Activated CD4-positive, alpha-beta T cell treated with anti-CD3 and anti-CD28 coated beads, Interleukin-2, amount 50 U/mL, for 16 hours (primary cell): ENCODE data around the gene NAT9.
A peak's percentile ranks its signal among the peaks of the same experiment; 100 is the strongest.

Source experiments
- DNase-seq: peaks from one replicate; pipeline ENCODE4 v3.0.0-alpha.2; 2020

The NAT9 gene

DNA sequence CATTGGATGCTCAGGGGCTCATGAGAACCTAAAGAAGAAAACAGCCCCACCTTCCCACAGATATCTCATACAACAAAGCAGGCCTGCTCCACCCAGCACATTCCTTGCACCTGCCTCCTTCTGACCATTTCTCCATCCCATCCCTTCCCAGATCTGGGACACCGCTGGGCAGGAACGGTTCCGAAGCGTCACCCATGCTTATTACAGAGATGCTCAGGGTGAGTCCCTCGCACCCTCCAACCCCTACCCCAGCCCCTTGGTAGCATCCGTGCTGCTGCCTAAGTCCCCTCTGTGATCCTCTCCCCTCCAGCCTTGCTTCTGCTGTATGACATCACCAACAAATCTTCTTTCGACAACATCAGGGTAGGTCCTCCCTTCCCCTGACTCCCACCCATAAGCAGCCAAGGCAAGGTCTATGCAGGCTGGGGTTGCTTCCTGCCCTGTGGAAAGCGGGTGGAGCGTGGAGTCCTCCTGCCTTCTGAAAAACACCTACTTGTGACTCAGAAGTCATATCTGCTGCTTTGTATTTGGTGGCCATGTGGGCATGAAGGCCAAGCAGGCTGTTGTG, 33.1 kb downstream of the NAT9 start:
- no peak for DNase-seq

DNA sequence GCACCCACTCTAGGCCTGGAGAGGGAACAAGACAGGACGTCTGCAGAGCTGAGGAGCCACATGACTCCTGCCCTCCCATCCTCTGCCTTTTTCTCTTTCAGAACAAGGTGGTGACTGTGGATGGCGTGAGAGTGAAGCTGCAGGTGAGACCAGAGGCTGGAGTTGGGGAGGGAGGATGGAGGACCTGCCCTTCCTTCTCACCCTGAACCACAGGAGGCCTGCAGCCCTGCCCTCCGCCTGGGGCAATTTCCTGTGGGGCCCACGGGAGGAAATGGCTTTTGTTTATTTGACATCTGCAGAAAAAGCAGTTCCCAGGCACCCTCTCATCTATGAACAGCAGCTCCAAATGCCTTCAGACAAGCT, 34.0 kb downstream of the NAT9 start:
- DNase-seq, result peak; percentile 85

GRCh38 chr17:74740641-74741387, 35.3 kb downstream of the NAT9 start:
- no peak for DNase-seq

DNA sequence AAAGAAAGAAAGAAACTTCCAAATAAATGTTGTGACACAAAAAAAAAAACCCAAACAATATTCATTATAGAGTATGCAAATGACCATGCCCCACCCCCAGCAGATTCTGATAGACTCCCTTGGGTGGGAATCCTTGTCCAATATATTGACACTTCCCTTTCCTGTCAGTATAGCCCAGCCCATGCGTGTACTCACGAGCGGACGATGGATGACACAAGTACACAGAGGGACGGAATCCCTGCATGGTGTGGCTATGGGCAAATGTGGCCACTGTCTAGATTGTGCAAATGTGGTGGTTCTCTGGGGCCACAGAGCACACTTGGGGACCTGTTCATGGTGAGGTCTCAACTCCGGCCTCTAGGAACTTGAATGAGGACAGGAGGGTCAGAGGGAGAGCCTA, 36.0 kb downstream of the NAT9 start:
- DNase-seq, result no peak

DNA sequence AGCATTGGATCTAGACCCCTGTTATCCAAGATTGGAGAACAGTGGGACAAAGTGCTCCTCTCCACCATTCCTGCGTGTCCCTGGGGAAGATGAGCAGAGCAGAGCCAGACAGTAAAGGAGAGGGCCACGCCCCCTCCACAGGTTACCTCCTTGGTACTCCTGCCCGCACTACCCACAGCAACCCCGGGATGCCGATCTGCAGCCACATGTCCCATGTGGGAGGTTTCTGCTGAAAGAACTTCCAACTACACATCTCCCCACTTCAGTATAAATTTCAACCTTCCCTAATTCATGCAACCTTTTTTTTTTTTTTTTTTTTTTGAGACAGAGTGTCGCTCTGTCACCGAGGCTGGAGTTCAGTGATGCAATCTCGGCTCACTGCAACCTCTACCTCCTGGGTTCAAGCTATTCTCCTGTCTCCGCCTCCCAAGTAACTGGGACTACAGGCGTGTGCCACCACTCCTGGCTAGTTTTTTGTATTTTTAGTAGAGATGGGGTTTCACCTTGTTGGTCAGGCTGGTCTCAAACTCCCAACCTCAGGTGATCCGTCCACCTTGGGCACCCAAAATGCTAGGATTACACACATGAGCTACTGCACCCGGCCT, 36.8 kb downstream of the NAT9 start:
- DNase-seq, result no peak

- peak; percentile 92 for DNase-seq
These were observed 37.8 kb downstream of the NAT9 start for GRCh38 chr17:74738051-74738996.

- DNase-seq, result peak; percentile 51
These were observed 38.7 kb downstream of the NAT9 start for GRCh38 chr17:74737299-74738050.

- DNase-seq, result no peak
These were observed 39.4 kb downstream of the NAT9 start, which contains the start of gene RAB37 for GRCh38 chr17:74736513-74737298. TSS of gene RAB37 (plus strand) at chr17:74737256. CDS start at chr17:74737273, 17 bp downstream.

DNA sequence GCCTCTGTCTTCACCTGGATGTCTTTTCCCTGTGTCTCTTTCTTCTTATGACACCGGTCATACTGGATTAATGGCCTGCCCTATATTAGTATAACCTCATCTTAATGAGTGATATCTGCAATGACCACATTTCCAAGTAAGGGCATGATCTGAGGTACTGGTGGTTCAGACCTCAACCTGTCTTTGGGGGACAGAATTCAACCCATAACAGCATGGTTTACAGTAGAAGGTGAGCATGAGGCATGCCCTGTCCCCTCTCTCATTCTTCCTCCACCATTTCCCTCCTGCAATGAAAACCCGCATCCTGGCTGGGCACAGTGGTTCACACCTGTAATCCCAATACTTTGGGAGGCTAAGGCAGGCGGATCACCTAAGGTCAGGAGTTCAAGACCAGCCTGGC, 41.9 kb downstream of the NAT9 start:
- DNase-seq, result no peak

DNA sequence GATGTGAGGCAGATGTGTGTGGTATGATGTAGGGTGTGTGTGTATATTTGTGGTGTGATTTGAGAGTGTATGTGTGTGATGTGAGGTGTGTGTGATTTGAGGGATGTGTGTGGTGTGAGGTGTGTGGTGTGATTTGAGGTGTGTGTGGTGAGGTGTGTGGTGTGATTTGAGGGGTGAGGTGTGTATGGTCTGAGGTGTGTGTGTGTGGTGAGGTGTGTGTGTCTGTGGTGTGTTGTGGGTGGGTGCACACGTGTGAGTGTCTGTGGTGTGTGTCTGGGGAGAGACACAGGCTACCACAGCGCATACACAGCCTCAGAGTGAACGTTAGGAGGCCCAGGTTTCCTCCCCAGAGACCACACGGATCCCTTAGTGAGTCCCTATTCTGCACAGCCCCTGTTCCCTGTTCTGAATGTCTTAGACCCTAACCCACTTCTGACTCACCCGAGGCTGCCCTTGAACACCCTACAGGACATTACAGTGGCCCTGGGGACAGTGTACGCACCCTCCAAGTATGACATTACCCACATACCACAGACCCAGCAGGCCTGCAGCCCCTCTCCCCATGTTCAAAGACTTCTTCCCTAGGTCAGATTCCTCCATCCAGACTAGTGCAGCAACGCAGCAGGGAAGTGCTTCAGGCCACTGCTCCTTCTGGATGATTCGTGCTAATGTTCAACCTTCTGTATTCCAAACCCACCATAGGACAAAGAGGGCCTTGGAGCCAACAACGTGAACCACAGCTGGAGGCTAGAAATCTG, 42.6 kb downstream of the NAT9 start:
- no peak for DNase-seq

DNA sequence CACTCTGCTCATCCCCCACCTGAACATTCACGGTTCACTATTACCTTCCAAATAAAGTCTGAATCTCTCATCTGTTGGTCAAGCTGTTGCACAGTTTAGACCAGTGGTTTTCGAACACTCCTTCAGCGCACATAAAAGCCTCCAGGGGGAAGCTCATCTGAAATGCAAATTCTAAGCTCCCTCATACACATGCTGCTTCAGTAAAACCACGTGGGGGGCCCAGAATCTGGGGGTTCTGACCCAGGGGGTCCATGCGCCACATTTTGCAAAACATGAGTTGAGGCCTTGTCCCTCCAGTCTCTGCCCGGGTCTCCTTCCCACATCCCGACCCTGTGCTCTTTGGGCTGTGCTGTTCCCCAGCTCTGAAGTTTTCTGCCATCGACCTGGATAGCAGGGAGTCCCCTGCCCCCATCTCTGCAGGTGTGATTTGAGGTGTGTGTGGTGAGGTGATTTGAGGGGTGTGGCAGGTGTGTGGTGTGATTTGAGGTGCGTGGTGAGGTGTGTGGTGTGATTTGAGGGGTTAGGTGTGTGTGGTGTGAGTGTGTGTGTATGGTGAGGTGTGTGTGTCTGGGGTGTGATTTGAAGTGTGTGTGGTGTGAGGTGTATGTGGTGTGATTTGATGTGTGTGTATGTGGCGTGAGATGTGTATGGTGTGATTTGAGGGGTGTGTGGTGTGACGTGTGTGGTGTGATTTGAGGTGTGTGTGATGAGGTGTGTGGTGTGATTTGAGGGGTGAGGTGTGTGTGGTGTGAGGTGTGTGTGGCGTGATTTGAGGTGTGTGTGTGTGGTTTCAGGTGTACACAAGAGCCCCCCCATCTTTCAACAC, 43.9 kb downstream of the NAT9 start:
- DNase-seq, result no peak

- DNase-seq, result no peak
These were observed 44.9 kb downstream of the NAT9 start for GRCh38 chr17:74731347-74731605.

DNA sequence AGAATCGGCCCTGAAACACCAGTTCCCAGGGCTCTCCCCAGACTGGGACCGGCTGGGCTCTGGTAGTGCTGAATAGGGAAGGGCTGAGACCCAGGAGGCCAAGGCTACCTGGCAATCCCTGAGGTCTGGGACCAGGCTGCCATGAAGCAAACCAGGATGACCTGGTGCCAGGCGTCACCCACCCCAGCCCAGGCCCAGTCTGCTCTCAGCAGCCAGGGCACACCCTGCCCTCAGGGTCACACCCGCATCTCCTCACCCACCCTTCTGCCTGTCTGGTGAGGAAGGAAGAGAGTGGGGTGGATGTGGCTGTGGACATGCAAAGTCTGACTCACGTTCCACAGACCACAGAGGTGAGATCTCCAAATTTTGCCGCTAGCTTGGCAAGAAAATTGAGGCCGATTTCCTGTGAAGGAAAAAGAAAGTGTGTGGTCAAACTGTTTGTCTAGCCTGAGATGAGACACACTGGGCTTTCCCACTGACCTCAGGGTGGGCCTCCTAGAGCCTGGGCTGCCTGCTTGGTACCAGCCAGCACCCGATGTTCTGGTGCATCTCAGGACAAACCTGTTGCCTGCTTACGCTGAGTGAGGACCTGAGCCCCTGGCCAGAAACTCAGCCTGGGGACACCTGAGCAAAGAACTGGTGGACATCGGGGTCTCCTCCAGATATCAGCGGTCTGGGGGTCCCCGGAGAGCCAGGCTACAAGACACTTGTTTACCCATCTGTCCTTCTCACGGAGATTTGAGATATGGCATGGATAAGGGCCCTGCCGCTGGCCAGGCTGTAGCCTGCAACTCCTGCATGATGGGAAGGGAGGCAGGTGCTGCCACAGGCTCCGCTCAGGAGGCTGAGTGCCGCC, 45.4 kb downstream of the NAT9 start:
- DNase-seq, result peak; percentile 84

GRCh38 chr17:74729866-74730265, 46.3 kb downstream of the NAT9 start:
- DNase-seq, result no peak

DNA sequence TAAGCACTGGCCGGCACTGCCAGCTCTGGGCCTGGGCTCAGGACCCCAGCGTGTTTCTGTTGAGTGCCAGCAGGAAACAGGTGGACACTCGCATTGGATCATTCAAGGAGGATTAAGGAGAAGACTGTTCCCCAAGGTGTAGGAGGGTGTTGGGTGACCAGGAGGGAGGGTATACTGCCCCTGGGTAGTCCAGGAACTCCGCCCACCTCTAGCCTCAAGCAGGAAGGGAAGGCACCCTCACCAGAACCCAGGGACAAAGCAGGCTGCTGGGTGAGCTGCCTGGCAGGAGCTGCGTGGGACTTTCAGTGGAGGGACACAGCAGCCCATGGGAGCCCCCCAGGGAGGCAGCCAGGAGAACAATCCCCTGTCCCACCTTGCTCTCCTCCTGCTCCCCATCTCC, 46.8 kb downstream of the NAT9 start:
- no peak for DNase-seq

- DNase-seq, result no peak
These were observed 47.5 kb downstream of the NAT9 start for GRCh38 chr17:74728702-74729075.

DNA sequence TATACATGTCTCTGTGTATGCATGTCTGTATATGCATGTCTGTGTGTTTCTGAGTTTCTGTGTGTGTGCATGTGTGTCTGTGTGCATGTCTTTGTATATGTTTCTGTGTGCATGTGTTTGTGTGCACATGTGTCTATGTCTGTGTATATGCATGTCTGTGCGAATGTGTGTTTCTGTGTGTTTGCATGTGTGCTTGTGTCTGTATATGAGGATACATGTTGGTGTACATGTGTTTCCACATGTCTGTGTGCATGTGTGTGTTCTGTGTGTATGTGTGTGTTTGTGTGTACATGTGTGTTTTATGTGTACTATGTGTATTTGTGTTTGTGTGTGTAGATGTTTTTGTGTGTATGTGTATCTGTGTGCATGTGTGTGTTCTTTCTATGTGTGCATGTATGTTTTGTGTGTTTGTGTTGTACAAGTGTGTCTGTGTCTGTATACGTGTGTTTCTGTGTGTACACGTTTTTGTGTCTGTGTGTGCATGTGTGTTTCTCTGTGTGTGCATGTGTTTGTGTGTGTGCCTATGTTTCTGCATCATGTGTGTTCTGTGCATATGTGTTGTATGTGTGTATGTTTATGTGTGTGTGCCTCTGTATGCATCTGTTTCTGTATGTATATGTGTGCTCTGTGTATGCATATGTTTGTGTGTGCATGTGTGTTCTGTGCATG, 48.0 kb downstream of the NAT9 start:
- DNase-seq, result no peak

DNA sequence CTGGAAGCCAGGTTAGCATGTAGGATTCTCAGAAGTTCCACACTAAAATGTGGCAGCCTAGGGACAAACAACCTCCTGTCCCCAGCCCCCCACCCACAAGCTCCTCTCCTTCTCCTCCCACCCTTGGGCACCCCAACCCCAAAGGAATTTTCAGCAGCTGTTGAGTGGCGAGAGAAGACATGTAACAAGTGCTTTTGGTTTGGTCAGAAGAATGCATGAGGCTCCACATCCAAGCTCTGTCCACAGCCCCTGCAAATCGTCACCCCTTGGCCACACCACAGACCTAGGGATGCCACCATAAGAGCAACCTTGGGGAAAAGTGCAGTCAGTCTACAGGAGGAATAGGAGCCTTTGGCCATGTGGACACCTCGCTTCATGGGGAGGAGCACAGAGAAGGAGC, 51.0 kb downstream of the NAT9 start:
- DNase-seq, result no peak

GRCh38 chr17:74723891-74724290, 52.3 kb downstream of the NAT9 start:
- DNase-seq, result no peak
